Midbrain (tissue), 1 donor: ENCODE results near the gene CCDC149.

Experiments used
- DNase-seq: peaks from one replicate; lab custom pipeline; 2025; lab: John Stamatoyannopoulos, UW

Gene CCDC149

DNA sequence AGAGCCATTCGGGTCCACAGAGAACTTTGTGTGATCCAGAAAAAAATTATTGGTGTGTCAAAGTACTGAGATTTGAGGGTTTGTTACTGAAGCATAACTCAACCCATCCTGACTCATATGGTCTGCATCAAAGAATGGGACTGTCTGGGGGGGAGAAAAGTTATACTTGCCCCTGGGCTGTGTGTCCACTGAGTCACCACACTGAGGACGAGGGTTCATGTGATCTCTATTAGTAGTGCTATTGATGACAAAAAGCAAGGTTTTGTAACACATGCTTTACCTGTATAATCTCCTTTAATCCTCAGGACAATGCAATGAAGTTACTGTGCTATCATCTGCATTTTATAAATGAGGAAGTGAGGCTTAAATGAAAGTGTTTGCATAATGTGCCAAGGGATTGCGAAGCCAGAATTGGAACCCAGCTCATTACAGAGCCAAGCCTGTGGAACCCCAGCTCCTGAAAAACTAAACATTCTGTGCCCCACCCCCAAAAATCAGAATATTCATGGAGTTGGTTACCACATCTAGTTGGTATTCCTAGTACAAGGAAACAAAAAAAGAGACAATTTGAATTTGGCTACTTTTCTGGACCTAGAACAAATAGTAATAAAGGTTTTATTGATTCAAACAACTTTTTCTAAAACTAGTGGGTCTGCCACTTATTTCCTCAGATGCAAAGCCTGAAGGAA, 31.2 kb downstream of the CCDC149 start:
- DNase-seq, result no peak

DNA sequence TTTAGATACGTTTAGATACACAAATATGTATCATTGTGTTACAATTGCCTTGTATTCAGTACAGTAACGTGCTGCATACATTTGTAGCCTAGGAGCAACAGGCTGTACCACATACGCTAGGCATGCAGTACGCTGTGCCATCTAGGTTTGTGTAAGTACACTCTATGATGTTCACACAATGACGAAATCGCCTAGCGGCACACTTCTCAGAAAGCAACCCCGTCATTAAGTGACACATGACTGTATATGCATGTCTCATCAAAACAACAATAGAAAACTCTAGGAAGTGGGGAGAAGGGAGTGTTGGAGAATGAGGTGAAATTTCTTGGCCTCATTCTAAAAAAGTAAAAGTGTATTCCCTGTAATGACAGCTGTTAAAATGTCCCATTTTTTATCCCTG, 32.7 kb downstream of the CCDC149 start:
- no peak for DNase-seq

- DNase-seq, result no peak
These were observed 34.2 kb downstream of the CCDC149 start for GRCh38 chr4:24878636-24879016.

DNA sequence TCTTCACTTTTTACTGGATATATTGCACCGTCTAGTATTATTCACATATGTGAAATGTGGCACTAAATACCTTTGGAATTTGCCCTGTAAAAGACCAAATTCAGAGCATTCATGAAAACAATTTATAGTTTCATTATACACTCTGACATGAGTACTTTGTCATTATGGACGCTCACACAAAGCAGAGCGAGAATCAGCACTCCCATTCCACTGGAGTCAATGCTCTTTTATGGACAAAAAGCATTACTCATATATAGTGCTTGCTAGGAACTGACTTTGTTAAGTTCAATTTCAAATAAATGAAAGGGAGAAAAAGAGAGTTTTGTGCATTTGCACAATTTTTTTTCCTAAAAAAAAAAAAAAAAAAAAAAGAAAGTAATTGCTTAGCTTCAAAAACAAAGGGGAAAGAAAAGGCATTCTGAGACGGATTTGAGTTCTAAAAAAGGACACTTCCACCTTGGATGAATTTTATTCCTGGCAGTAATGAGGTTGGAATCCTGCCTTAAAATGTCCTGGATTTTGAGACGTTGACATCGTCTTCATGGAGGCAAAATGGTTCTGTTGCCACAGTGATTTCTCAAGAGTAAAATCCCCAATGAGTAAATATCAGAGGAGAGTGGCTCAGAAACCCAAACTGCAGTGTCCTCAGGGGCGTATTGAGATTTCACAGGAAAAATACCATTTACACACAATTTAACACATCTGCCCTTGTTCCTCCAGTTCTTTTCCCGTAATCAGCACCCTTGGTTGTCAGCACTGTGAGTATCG, 34.8 kb downstream of the CCDC149 start:
- DNase-seq, result no peak

- DNase-seq, result no peak
These were observed 36.4 kb downstream of the CCDC149 start for GRCh38 chr4:24876431-24876830.

- DNase-seq, result no peak
These were observed 40.1 kb downstream of the CCDC149 start for GRCh38 chr4:24872720-24873119.

DNA sequence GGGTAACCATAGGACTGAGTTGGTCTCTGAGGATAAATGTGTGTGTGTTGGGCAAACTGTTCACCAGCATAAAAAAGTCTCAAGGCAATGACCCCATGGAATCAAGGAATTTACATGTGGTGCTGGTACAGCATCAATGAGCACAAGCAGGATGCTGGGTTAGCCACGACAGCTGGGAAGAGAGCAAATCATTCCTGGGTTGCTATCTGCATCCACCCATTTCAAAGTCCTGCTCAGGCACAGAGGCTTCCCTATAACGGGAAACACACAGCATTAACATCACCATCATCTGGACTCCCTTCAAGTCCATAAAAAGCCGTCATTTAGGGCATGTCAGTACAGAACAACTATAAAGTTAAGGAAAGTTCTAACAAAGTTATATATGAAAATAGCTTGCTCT, 41.6 kb downstream of the CCDC149 start:
- no peak for DNase-seq

GRCh38 chr4:24867766-24868296, 45.0 kb downstream of the CCDC149 start:
- DNase-seq, result no peak

GRCh38 chr4:24867251-24867650, 45.6 kb downstream of the CCDC149 start:
- no peak for DNase-seq

GRCh38 chr4:24865401-24865800, 47.4 kb downstream of the CCDC149 start:
- no peak for DNase-seq

DNA sequence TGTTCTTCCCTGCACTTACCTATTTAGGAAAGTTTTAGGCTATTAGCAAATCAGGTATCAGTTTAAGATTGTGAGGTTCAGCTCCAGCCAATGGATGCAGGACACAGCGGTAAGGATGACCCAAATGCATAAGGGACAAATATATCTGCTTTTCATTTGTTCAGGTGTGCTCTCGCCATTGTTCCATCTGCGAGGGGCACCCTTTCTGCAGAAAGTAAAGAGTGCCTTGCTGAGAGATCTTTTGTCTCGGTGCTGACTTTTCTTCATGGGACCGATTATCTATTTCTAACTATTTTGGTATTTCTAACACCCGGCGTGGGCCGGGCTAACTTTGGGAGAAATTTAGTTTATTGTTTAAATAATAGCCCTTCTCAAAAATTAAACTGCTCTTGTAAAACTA, 49.0 kb downstream of the CCDC149 start:
- no peak for DNase-seq

DNA sequence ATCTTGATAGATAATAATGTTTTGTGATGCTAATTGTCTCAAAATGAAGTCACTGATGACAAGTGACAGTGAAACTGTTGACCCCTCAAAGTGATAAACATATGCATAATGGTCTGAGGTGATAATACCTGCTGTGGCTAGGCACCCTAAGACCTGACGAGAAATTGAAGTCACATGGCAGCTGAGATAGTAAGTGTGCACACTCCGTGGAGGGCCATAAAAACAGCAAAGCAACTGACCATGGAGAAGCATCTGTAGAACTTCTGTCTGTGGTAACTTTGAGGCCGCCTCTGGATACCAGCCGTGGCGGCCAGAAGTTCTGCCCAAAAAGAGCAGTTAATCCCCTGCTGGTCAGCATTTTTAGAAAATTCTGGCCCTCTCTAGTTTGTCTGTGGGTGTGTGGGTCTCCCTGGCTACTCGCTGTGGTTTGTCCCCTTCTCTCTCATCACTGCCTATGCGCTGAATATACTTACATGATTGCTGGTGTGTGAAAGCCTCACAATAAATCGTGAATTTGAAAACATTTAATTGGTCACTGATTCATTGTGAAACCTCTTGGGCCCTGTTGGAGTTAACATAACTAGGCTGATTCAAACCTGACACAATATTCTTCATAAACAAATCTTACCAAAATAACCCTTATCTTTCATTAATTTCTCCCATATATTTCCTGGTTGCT, 50.6 kb downstream of the CCDC149 start:
- DNase-seq, result no peak

DNA sequence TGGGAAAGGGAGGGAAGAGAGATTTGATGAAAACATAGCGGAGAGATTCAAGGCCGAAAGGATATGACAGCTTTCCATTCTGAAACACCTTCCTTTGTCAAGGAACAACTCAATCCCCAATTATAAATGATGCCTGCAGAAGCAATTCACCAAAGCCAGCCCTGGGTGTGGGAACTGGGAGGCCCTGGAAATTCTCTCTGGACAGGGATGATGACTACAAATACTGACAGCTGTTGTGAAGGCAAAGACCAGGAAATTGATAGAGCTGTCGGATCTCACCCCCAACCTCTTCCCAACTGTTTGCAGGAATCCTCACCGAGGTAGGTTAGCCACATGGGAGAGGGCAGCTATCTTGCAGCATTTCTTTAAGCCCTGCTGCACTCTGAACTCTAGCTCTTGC, 54.3 kb downstream of the CCDC149 start:
- DNase-seq, result no peak

DNA sequence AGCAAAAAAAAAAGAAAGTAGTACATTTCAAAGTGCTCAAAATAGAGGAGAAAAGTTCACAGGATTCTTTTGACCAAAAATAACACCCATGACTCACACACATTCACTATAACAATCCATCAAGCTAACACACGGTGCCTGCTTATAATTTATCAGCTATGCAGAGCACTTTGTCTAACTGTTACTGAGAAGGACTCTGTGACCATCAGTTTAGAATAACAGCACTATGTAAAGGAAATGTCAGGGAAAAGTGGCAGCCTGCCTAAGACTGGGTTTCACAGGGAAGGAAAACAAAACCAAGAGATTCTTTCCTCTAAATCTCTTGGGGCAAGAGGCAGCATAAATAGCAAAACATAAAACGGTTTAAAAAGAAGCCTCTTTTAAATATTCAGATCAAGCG, 54.8 kb downstream of the CCDC149 start:
- no peak for DNase-seq

DNA sequence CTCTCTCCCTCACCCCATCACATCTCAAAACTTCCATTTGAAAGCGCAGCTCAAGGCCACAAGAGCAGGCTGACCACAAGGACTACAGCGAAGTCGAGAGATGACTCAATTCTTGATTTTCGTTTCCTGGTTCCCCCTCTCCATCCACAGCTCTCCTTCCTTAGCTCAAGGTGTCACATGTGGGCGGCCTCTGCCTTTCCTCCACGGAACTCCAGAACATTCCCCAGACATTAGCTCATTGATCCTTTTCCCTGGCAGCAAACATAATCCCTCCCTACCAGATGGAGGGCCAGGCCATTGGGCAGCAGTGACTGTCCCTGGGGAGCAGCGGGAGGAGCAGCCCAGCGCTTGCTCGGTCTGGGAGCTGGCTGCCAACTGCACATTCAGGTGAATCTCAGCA, 56.3 kb downstream of the CCDC149 start:
- DNase-seq, result no peak

DNA sequence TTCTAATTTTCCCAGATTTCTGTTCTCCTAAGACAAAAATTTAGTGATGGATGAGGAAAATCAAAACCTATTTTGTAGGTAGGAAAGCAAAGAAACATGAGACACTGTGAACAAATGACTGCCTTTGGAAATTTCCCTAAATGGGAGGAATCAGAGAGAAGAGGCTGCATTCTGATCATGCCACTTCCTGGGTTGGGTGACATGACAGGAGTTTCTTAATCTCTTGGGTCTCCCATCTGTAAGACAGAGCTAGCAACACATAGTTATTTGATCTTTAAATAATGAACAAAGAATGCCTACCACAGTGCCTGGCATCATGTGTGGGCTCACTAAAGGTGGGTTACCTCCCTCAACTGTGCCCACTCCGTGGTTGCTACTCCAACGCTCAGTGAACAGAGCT, 57.1 kb downstream of the CCDC149 start:
- no peak for DNase-seq

DNA sequence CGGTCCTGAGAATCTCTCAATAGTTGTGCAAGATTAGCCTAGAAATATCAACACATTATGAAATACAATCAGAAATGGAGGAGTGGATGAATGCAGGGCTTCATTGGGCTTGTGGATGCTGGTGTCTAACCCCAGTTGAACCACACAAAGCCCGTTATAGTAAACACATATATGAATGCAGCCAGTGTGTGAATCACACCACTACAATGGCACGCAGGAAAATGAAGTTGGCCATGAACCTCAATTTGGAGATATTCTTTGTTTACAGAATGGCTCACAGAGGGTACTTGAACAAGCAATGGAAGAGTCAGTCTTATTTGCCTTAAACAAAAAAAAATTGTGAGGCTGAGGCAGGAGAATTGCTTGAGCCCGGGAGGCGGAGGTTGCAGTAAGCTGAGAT, 59.7 kb downstream of the CCDC149 start:
- no peak for DNase-seq

- DNase-seq, result no peak
These were observed 62.2 kb downstream of the CCDC149 start for GRCh38 chr4:24850674-24851073.

DNA sequence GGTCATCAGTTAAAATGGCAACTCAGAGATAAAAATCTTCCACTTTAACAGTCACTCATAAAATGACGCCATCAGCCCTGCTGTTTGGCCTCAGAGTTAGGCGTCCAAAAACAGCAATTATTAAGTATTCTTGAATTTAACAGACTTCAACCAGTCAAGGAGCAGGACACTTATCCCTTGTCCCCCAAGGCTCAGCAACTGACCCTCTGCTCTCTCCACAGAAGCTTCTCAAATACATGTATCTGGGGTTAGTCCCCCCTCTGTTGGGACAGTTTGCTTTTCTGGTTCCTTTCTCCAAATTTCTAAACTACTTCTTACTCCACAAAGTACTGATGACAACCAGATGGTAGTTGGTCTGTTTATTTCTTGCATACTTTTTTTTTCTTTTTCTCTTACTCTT, 63.1 kb downstream of the CCDC149 start:
- DNase-seq, result no peak

- no peak for DNase-seq
These were observed 63.5 kb downstream of the CCDC149 start for GRCh38 chr4:24849351-24849750.

- no peak for DNase-seq
These were observed 66.1 kb downstream of the CCDC149 start for GRCh38 chr4:24846716-24847115.

DNA sequence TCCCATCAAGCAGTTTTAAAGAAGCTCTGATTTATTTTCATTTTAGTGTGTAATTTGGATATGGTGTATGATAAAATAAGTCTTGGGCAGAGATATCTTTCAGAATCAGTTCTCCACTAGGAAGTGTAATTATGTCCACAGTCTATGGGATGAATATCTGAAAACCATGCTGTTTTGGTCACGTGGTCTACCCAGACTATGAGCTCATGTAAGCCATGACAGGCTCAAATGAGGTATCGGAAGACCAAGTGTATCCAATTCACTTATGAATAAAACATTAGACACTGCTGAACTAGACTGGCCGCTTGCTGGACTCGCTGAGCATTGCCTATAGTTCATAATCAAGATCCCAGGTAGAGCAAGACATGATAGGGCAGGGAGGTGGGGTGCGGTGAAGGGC, 66.9 kb downstream of the CCDC149 start:
- DNase-seq, result no peak

DNA sequence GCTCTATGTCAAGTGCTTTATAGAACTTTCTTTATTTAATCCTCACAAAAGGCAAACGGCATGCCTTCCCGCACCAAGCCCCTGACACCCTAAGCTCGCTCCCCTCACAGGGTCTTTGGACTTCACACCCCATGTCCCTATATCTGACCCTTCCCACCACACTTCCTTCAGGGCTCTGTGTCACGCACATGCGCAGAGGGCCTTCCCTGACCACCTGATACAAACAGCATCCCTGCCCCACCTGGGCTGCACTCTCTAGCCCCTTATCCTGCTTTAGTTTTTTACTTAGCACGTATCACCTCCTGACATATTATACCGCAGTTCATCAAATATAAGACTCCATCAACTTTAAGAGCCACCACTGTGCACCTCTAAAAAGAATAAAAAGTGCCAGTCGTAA, 67.7 kb downstream of the CCDC149 start:
- DNase-seq, result no peak
